Left ventricle myocardium inferior (tissue), 1 donor: ENCODE results near the gene S100A3. TPM values are rescaled to one million over a fixed set of nuclear protein-coding genes. Genes with fewer than 3 reads are reported as not detected.

Experiments
- DNase-seq: peaks from one replicate; pipeline ENCODE4 v3.0.0-alpha.2; 2020
- H3K27ac ChIP-seq: fragments of 200-600 bp; replicated peaks from 2 replicates; pipeline ENCODE4 v1.8.0; 2021
- H3K27me3 ChIP-seq: fragments of 200-600 bp; 2 replicates; pipeline ENCODE4 v1.8.0; 2021; ENCODE audit warnings: low read depth
- H3K36me3 ChIP-seq: fragments of 200-600 bp; 2 replicates; pipeline ENCODE4 v1.8.0; 2021
- H3K4me1 ChIP-seq: fragments of 200-600 bp; 2 replicates; pipeline ENCODE4 v1.8.0; 2021
- H3K4me3 ChIP-seq: fragments of 200-600 bp; 2 replicates; pipeline ENCODE4 v1.8.0; 2021; ENCODE audit warnings: mild to moderate bottlenecking, moderate library complexity
- H3K9me3 ChIP-seq: fragments of 200-600 bp; replicated peaks from 2 replicates; pipeline ENCODE4 v1.8.0; 2021
- intact Hi-C: fragments of 100-400 bp; cut with micrococcal nuclease; formaldehyde crosslinking; loops from one replicate; pipeline ENCODE4 v1.11.0; 2022
- total RNA-seq: library from RNA; stranded (reverse); fragmentation: NEBNext Ultra II Directional; extraction: Animal tissue kit (Norgen Biotek cat#: 25700); gene quantifications from one replicate; pipeline ENCODE4 v1.2.1, GENCODE V29; 2021
- TF ChIP-seq, protein P1 (sequence below): fragments of 200-600 bp; IDR thresholded peaks from 2 replicates; pipeline ENCODE4 v1.8.0; 2021; ENCODE audit warnings: antibody characterized with exemption, mild to moderate bottlenecking, borderline replicate concordance
- donor health status: DM: no; HTN: yes; CAD: no; lungs with severe emphysema.

Gene S100A3
- total RNA-seq, 1 donor from 2014 or later = 0.36 TPM

DNA sequence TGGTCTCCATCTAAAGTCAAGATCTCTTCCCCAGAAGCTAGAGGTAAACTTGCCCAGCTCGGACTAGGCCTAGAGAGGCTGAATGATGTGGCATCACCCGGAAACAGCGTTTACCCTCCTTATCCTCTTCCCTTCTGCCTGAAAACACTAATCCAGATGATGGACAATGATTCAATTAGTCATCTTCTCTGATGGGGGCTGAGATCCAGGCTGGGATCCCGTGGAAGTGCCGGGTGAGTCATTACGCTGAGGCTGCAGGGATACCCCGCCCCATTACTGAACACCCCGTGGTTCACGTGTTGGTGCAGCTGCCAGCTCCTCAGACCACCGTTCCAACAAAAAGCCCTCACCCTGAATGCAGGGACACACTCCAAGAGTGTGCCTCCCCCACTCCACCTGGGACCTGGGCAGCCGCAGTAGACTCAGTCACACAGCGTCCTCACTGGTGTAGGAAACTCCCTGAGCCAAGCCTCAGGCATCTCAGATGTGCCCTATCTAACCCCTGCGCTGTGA lies 15.3 kb downstream of the S100A3 start:
- DNase-seq = peak; percentile 44
- TF ChIP-seq, protein P1, sequence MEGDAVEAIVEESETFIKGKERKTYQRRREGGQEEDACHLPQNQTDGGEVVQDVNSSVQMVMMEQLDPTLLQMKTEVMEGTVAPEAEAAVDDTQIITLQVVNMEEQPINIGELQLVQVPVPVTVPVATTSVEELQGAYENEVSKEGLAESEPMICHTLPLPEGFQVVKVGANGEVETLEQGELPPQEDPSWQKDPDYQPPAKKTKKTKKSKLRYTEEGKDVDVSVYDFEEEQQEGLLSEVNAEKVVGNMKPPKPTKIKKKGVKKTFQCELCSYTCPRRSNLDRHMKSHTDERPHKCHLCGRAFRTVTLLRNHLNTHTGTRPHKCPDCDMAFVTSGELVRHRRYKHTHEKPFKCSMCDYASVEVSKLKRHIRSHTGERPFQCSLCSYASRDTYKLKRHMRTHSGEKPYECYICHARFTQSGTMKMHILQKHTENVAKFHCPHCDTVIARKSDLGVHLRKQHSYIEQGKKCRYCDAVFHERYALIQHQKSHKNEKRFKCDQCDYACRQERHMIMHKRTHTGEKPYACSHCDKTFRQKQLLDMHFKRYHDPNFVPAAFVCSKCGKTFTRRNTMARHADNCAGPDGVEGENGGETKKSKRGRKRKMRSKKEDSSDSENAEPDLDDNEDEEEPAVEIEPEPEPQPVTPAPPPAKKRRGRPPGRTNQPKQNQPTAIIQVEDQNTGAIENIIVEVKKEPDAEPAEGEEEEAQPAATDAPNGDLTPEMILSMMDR = no peak
- intact Hi-C loops = loop anchor here (5.0 kb wide), 1 partner anchor 34 kb away; the partner anchor contains the start of gene S100A2
- Histone ChIP-seq H3K27ac (peak overlapping the region; percentile 98), H3K9me3 (no peaks in the 10 kb centered on the region), H3K27me3 (no peaks in the 10 kb centered on the region), H3K4me1 (peaks cover 50% of the 10 kb centered on the region), H3K36me3 (no peaks in the 10 kb centered on the region), H3K4me3 (peak overlapping the region; percentile 93)

DNA sequence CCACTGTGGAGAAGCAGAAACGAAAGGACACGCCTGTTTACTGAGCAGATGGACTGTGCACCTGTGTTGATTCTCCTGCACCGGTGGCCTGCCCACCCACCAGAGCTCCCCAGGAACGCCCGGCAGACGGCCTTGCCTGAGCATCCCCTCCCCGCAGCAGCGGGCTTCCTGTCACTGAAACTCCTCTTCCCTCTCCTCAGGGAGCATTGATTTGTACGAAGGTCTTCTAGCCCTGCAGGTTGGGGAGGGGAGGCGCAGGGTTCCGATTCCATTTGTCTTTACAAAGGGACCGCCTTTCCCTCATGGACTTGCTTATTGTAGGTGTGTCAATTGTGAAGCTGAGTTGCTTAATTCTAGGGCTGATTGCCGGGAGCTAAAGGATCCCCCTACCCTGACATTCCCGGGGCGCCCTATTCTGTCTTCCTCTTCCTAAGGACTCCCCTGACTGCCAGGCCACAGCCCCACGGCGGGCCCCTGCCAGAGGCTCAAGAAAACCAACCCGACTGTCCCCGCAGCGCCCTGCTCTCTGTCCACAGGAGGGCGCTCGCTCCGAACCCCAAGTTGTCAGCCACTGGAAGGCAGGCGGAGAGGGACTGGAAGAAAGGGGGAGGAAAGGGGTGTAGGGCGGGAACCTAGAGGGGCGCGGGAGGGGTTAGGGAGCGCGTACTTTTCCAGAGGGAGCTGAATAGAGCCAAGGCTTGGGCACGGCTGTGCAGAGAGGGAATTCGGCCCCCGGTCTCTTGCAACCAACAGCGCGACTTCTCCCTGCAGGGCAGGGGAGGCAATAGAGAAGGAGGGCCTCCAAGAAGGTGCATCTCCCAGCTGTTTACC lies 16.1 kb downstream of the S100A3 start:
- peak overlapping the region; percentile 93 for H3K4me3 ChIP-seq
- TF ChIP-seq, protein P1 = peak; percentile 86
- peak overlapping the region; percentile 98 for H3K27ac ChIP-seq
- DNase-seq = peak; percentile 84
- peaks cover 50% of the 10 kb centered on the region for H3K4me1 ChIP-seq
- H3K27me3 ChIP-seq = no peaks in the 10 kb centered on the region
- H3K36me3 ChIP-seq = no peaks in the 10 kb centered on the region
- no peaks in the 10 kb centered on the region for H3K9me3 ChIP-seq
- intact Hi-C loops = loop anchor here (5.0 kb wide), 1 partner anchor 34 kb away; the partner anchor contains the start of gene S100A2

DNA sequence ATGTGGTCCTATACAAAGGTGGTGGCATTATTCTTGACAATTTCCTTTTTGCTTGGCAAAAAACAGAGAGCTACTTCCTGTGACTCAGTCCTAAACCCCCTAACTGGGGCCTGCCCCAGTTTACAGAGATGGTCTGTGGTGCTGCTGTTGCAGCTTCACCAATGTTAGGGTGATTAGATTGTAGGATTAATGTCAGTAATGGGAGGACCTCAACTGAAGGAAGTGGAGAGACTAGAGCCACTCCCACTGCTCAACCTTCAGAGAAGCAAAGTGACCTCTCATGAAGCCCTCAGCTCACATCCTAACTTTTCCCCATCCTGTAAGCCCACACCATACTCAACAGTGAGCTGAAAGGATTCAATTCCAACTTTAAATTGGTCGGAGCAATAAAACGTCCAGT lies 16.9 kb downstream of the S100A3 start:
- Histone ChIP-seq H3K27me3 (no peaks in the 10 kb centered on the region), H3K9me3 (no peaks in the 10 kb centered on the region), H3K4me3 (no peak overlapping the region), H3K4me1 (peaks cover 50% of the 10 kb centered on the region), H3K36me3 (no peaks in the 10 kb centered on the region), H3K27ac (peak overlapping the region; percentile 98)
- intact Hi-C loops = loop anchor here (5.0 kb wide), 1 partner anchor 35 kb away; the partner anchor contains the start of gene S100A2
- no peak for DNase-seq
- TF ChIP-seq, protein P1 = no peak

DNA sequence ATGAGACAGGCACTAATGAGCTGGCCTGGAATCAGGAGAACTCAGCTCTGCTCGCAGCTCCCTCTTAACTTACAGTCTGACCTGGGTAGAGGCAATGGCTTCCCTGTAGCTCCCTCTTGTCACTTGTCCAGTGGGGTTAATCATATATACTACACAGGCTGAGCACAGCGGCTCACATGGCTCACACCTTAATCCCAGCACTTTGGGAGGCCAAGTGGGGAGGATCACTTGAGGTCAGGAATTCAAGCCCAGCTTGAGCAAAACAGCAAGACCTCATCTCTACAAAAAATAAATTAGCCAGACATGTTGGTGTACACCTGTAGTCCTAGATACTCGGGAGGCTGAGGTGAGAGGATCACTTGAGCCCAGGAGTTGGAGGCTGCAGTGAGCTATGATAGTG lies 17.4 kb downstream of the S100A3 start:
- H3K9me3 ChIP-seq = no peaks in the 10 kb centered on the region
- intact Hi-C loops = loop anchor here (5.0 kb wide), 1 partner anchor 36 kb away; the partner anchor contains the start of gene S100A2
- no peak for DNase-seq
- H3K4me1 ChIP-seq = peaks cover 51% of the 10 kb centered on the region
- no peaks in the 10 kb centered on the region for H3K36me3 ChIP-seq
- TF ChIP-seq, protein P1 = no peak
- H3K4me3 ChIP-seq = no peak overlapping the region
- H3K27ac ChIP-seq = no peak overlapping the region
- H3K27me3 ChIP-seq = no peaks in the 10 kb centered on the region

DNA sequence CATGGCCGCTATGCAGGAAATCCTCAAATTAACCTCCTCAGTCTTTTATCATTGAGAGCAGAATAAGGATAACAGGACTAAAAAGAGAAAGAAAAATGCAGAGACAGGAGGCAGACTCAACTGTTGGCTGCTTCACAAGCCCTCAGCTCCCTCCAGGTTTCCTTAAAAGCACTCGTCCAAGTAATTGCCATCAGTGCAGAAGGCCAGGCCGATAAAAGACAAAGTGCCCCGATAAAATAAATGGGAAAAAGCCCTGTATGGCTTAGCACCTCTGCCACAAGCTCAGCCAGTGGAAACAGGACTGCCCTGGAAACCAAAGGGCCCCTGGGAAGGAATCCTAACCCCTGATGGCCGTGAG lies 21.4 kb downstream of the S100A3 start:
- TF ChIP-seq, protein P1 = no peak
- H3K9me3 ChIP-seq = no peaks in the 10 kb centered on the region
- intact Hi-C loops = no loop called here
- H3K27me3 ChIP-seq = no peaks in the 10 kb centered on the region
- no peaks in the 10 kb centered on the region for H3K36me3 ChIP-seq
- no peak overlapping the region for H3K4me3 ChIP-seq
- DNase-seq = no peak
- no peak overlapping the region for H3K27ac ChIP-seq
- peaks cover 26% of the 10 kb centered on the region for H3K4me1 ChIP-seq
